HepG2 (cell line): ENCODE results near the gene LRRC8D. TPM values are rescaled to one million over a fixed set of nuclear protein-coding genes. Genes with fewer than 3 reads are reported as not detected.

Source experiments
- ATAC-seq: fragments of 200-7000 bp; cut with Tn5 transposase; 3 replicates; pipeline ENCODE4 v1.9.1; 2020; ENCODE audit warnings: mild to moderate bottlenecking, moderate library complexity
- BruUV-seq: library from RNA; stranded (reverse); fragments of 400-500 nt; replicated peaks from 2 replicates; lab custom pipeline; 2021; lab: Mats Ljungman, UMichigan
- CTCF ChIA-PET: fragments of 300-600 bp; formaldehyde crosslinking; extraction: SDS; loops from one replicate; lab custom pipeline; 2021; ENCODE audit warnings: low total read pairs, inconsistent platforms, low intra/inter-chr PET ratio; lab: Yijun Ruan, JAX
- POLR2A ChIA-PET: fragments of 350-600 bp; sonication (Branson Sonifier 250); formaldehyde crosslinking; loops from one replicate; lab custom pipeline; 2020; ENCODE audit warnings: antibody characterized with exemption, inconsistent platforms; lab: Yijun Ruan, JAX
- DNase-seq: peaks from one replicate; pipeline ENCODE4 v3.0.0-alpha.2; 2015; ENCODE audit warnings: low spot score
- FAIRE-seq: peaks from 3 replicates; lab custom pipeline; 2011; peaks lifted over from hg19 to GRCh38; lab: Jason Lieb, UNC
- H2AFZ ChIP-seq: one replicate; pipeline ENCODE4 v1.6.1; 2011; ENCODE audit warnings: low read length, inconsistent platforms
- H3K27ac ChIP-seq: fragments of 300-600 bp; 3 replicates; pipeline ENCODE4 v1.8.0; 2011; ENCODE audit warnings: mixed run types, mild to moderate bottlenecking, mixed read lengths, low read length, inconsistent platforms; ENCODE audit not compliant: insufficient read depth; ENCODE audit errors: extremely low read length
- H3K27me3 ChIP-seq, 2 experiments: fragments of 200-600 bp in 1 of 2; 2 replicates in 1 of 2; 3 replicates in 1 of 2; pipeline versions ENCODE4 v1.6.0 to v1.8.0; 2011; ENCODE audit warnings: low read length in 2 of 2, mild to moderate bottlenecking in 2 of 2, moderate library complexity in 2 of 2, inconsistent platforms in 1 of 2; ENCODE audit not compliant: insufficient read depth in 2 of 2, control insufficient read depth in 1 of 2
- H3K36me3 ChIP-seq, 2 experiments: fragments of 200-600 bp in 1 of 2; replicated peaks in 1 of 2; 2 replicates in 1 of 2; 3 replicates in 1 of 2; pipeline versions ENCODE4 v1.5.1 to v1.8.0; 2011; ENCODE audit warnings: low read length in 2 of 2, inconsistent platforms in 1 of 2; ENCODE audit not compliant: insufficient read depth in 2 of 2, control insufficient read depth in 1 of 2
- H3K4me1 ChIP-seq: 2 replicates; pipeline ENCODE4 v1.5.1; 2012; ENCODE audit warnings: low read length, inconsistent platforms; ENCODE audit not compliant: insufficient read depth
- H3K4me2 ChIP-seq: 2 replicates; pipeline ENCODE4 v1.6.0; 2011; ENCODE audit warnings: low read depth, low read length, inconsistent platforms
- H3K4me3 ChIP-seq, 3 experiments: fragments of 200-600 bp in 1 of 3; sonication (generic), shearing (Covaris generic) in 1 of 3; replicated peaks in 1 of 3; 2 replicates each; pipeline ENCODE4 v1.5.1; 2011 to 2016; ENCODE audit warnings: low read length in 3 of 3, inconsistent platforms in 2 of 3, low read depth in 2 of 3, mild to moderate bottlenecking in 2 of 3, control low read depth in 1 of 3, mixed read lengths in 1 of 3; ENCODE audit not compliant: insufficient read depth in 1 of 3
- H3K79me2 ChIP-seq: one replicate; pipeline ENCODE4 v1.6.1; 2011; ENCODE audit warnings: low read length, inconsistent platforms; ENCODE audit not compliant: insufficient read depth
- H3K9ac ChIP-seq: 2 replicates; pipeline ENCODE4 v1.6.0; 2011; ENCODE audit warnings: mild to moderate bottlenecking, low read depth, low read length, inconsistent platforms; ENCODE audit not compliant: insufficient read depth
- H3K9me3 ChIP-seq: 2 replicates; pipeline ENCODE4 v1.5.1; 2012; ENCODE audit warnings: mild to moderate bottlenecking, low read length
- H4K20me1 ChIP-seq: 2 replicates; pipeline ENCODE4 v1.6.0; 2011; ENCODE audit warnings: inconsistent platforms, mild to moderate bottlenecking, low read length, moderate library complexity; ENCODE audit not compliant: insufficient read depth
- ATF2 ChIP-seq: sonication (generic); formaldehyde crosslinking; IDR thresholded peaks from 2 replicates; pipeline ENCODE4 v1.4.0; 2020; ENCODE audit warnings: missing genetic modification reagents
- BHLHE40 ChIP-seq: IDR thresholded peaks from 2 replicates; pipeline ENCODE4 v1.6.1; 2011; ENCODE audit warnings: low read length, improper control_type of control experiment
- CEBPZ ChIP-seq: IDR thresholded peaks from 2 replicates; pipeline ENCODE4 v1.6.1; 2012; ENCODE audit warnings: low read length, improper control_type of control experiment
- FOXA1 ChIP-seq, 2 experiments: fragments of 450-650 bp in 1 of 2; sonication (generic) in 1 of 2; formaldehyde crosslinking in 1 of 2; IDR thresholded peaks; 2 replicates each; pipeline versions ENCODE4 v1.4.0 to v1.6.1; 2016 to 2020; ENCODE audit warnings: missing genetic modification reagents in 1 of 2
- HMGXB3 ChIP-seq: sonication (generic); formaldehyde crosslinking; IDR thresholded peaks from 2 replicates; pipeline ENCODE4 v1.4.0; 2020; ENCODE audit warnings: missing genetic modification reagents, borderline replicate concordance
- HOXA7 ChIP-seq: sonication (generic); formaldehyde crosslinking; IDR thresholded peaks from 2 replicates; pipeline ENCODE4 v1.8.1; 2022; ENCODE audit warnings: mild to moderate bottlenecking, missing genetic modification reagents, moderate library complexity
- PAWR ChIP-seq: sonication (generic); formaldehyde crosslinking; IDR thresholded peaks from 2 replicates; pipeline ENCODE4 v1.4.0; 2020; ENCODE audit warnings: missing genetic modification reagents, mild to moderate bottlenecking, borderline replicate concordance
- POGZ ChIP-seq: sonication (generic); formaldehyde crosslinking; IDR thresholded peaks from 2 replicates; pipeline ENCODE4 v1.4.0; 2020; ENCODE audit warnings: mild to moderate bottlenecking, missing genetic modification reagents
- POLR2G ChIP-seq: fragments of 200-400 bp; formaldehyde crosslinking; IDR thresholded peaks from 2 replicates; pipeline ENCODE4 v1.6.1; 2018; ENCODE audit warnings: mild to moderate bottlenecking, low read depth, low read length, moderate library complexity
- SRSF1 ChIP-seq: fragments of 200-400 bp; formaldehyde crosslinking; optimal IDR thresholded peaks from 2 replicates; pipeline ENCODE3; 2017; ENCODE audit warnings: mild to moderate bottlenecking, low read depth, low read length, moderate library complexity
- TRIM22 ChIP-seq: fragments of 450-650 bp; IDR thresholded peaks from 2 replicates; pipeline ENCODE4 v1.6.1; 2017
- ZNF160 ChIP-seq: sonication (generic); formaldehyde crosslinking; IDR thresholded peaks from 2 replicates; pipeline ENCODE4 v1.8.0; 2022; ENCODE audit warnings: mild to moderate bottlenecking, inconsistent platforms, missing genetic modification reagents
- ZNF207 ChIP-seq: fragments of 450-650 bp; IDR thresholded peaks from 2 replicates; pipeline ENCODE4 v1.6.1; 2016; ENCODE audit warnings: antibody characterized with exemption, borderline replicate concordance
- ZNF713 ChIP-seq: sonication (generic); formaldehyde crosslinking; IDR thresholded peaks from 2 replicates; pipeline ENCODE4 v1.4.0; 2020; ENCODE audit warnings: mild to moderate bottlenecking, missing genetic modification reagents
- WGBS: methylation state at CpG from one replicate; pipeline ENCODE4 v1.1.6; 2017; ENCODE audit warnings: low lambda C conversion rate; 5-methylcytosine and 5-hydroxymethylcytosine counted together
- in situ Hi-C: cut with HindIII; loops from 2 replicates; pipeline ENCODE4 v1.10.0; 2017; ENCODE audit warnings: low pct_unique_long_range_greater_than_20kb; ENCODE audit not compliant: extremely low pct_ligation_motif_present
- intact Hi-C: fragments of 100-400 bp; cut with micrococcal nuclease; formaldehyde crosslinking; loops from one replicate; pipeline ENCODE4 v1.10.0; 2022; ENCODE audit not compliant: unreplicated experiment
- polyA plus RNA-seq, 8 experiments: library from polyadenylated mRNA; depleted of rRNA in 3 of 8; stranded (reverse) in 7 of 8; unstranded in 1 of 8; fragments of >200 nt; fragmentation: Illumina TruSeq in 4 of 8; extraction: Trizol in 4 of 8; gene quantifications; 2 replicates each; pipeline versions ENCODE4 v1.2.1 to v1.2.3, GENCODE V29; 2011 to 2016; ENCODE audit warnings: low read depth in 4 of 8, missing spikeins in 1 of 8, mixed read lengths in 1 of 8; ENCODE audit not compliant: insufficient read depth in 1 of 8
- total RNA-seq, 5 experiments: library from RNA; depleted of rRNA; stranded (reverse); fragments of >200 nt; fragmentation: Illumina TruSeq; extraction: Trizol; gene quantifications; 2 replicates each; pipeline ENCODE4 v1.2.3, GENCODE V29; 2016; ENCODE audit warnings: low read depth in 1 of 5

LRRC8D gene
- total and polyA plus RNA-seq, 2 of the 13 experiments (the other 11 are each of a cell fraction or from before 2014, with no cell fraction given), result 29.9 to 45.5 TPM

GRCh38 chr1:89973471-89974127 is 152.8 kb downstream of the LRRC8D start:
- Histone ChIP-seq H3K36me3 (no peaks in the 10 kb centered on the region), H3K79me2 (no peaks in the 10 kb centered on the region), H3K27me3 (no peaks in the 10 kb centered on the region; a peak in 1 of 5 replicates), H3K9me3 (no peaks in the 10 kb centered on the region), H3K4me2 (no peak overlapping the region), H2AFZ (no peak overlapping the region), H3K27ac (no peak overlapping the region), H3K4me1 (peaks cover 11% of the 10 kb centered on the region), H3K4me3 (no peak overlapping the region), H3K9ac (no peak overlapping the region), H4K20me1 (no peaks in the 10 kb centered on the region)
- in situ Hi-C loops, result no loop called here
- 88% methylated on average over 8 of the region's 8 CpGs for WGBS
- FAIRE-seq, result no peak
- ChIA-PET POLR2A (no interaction called here), CTCF (no interaction called here)
- DNase-seq, result no peak
- no peak for ATAC-seq
- no TSS peak for BruUV-seq
- intact Hi-C loops, result no loop called here
- no peak for TF ChIP-seq HMGXB3 (CRISPR knock-in tag)
- no peak for TF ChIP-seq HOXA7 (CRISPR knock-in tag)
- no peak for TF ChIP-seq POLR2G
- no peak for TF ChIP-seq ATF2 (CRISPR knock-in tag)
- TF ChIP-seq CEBPZ, result no peak
- no peak for TF ChIP-seq BHLHE40
- no peak for TF ChIP-seq ZNF160 (CRISPR knock-in tag)
- TF ChIP-seq FOXA1 (IDR thresholded peaks at IDR 0.05), result no peak
- TF ChIP-seq FOXA1 (CRISPR knock-in tag; IDR thresholded peaks at IDR 0.05), result no peak
- no peak for TF ChIP-seq ZNF713 (CRISPR knock-in tag)
- TF ChIP-seq PAWR (CRISPR knock-in tag), result no peak
- no peak for TF ChIP-seq TRIM22
- no peak for TF ChIP-seq SRSF1
- TF ChIP-seq POGZ, result no peak
- no peak for TF ChIP-seq ZNF207
